ENCODE measurements around the gene GABRE.
"Not testable (repeated sequence)": the region's sequence is repeated elsewhere in the genome, so short reads cannot be mapped to it uniquely, and the experiment has no call there.

Gene GABRE

GRCh38 chrX:151970027-151970426 is 4.4 kb downstream of the GABRE start:
- DNase-seq (ENCODE audit: low read depth in 1 of 2, low spot score in 1 of 2), result no peak

GRCh38 chrX:151966236-151966635 is 8.2 kb downstream of the GABRE start:
- DNase-seq (ENCODE audit: low read depth in 1 of 2, low spot score in 1 of 2), result no peak

GRCh38 chrX:151962034-151962433 is 12.4 kb downstream of the GABRE start:
- no peak for DNase-seq (ENCODE audit: low read depth in 1 of 2, low spot score in 1 of 2)

GRCh38 chrX:151958101-151958500 is 16.4 kb downstream of the GABRE start:
- no peak for DNase-seq (ENCODE audit: low read depth in 1 of 2, low spot score in 1 of 2)

GRCh38 chrX:151954730-151955129 is 19.7 kb downstream of the GABRE start:
- no peak for DNase-seq (ENCODE audit: low read depth in 1 of 2, low spot score in 1 of 2)

- DNase-seq (ENCODE audit: low read depth in 1 of 2, low spot score in 1 of 2), result no peak
These were observed 36.3 kb downstream of the GABRE start for GRCh38 chrX:151938172-151938571.

GRCh38 chrX:151935358-151935757 is 39.1 kb downstream of the GABRE start:
- no peak for DNase-seq (ENCODE audit: low read depth in 1 of 2, low spot score in 1 of 2)

GRCh38 chrX:151929126-151929525 is 45.4 kb downstream of the GABRE start:
- no peak for DNase-seq (ENCODE audit: low read depth in 1 of 2, low spot score in 1 of 2)

- DNase-seq (ENCODE audit: low read depth in 1 of 2, low spot score in 1 of 2), result no peak
These were observed 50.8 kb downstream of the GABRE start for GRCh38 chrX:151923648-151924047.

- DNase-seq (ENCODE audit: low read depth in 1 of 2, low spot score in 1 of 2), result no peak
These were observed 51.8 kb downstream of the GABRE start for GRCh38 chrX:151922692-151923091.

GRCh38 chrX:151921866-151922265 is 52.6 kb downstream of the GABRE start:
- no peak for DNase-seq (ENCODE audit: low read depth in 1 of 2, low spot score in 1 of 2)

- DNase-seq (ENCODE audit: low read depth in 1 of 2, low spot score in 1 of 2), result no peak
These were observed 53.2 kb downstream of the GABRE start for GRCh38 chrX:151921292-151921691.

GRCh38 chrX:151920530-151920929 is 53.9 kb downstream of the GABRE start:
- DNase-seq (ENCODE audit: low read depth in 1 of 2, low spot score in 1 of 2), result no peak

GRCh38 chrX:151920101-151920500 is 54.4 kb downstream of the GABRE start:
- no peak for DNase-seq (ENCODE audit: low read depth in 1 of 2, low spot score in 1 of 2)

GRCh38 chrX:151919610-151920009 is 54.9 kb downstream of the GABRE start:
- no peak for DNase-seq (ENCODE audit: low read depth in 1 of 2, low spot score in 1 of 2)

GRCh38 chrX:151918736-151919135 is 55.7 kb downstream of the GABRE start:
- not testable (repeated sequence) for DNase-seq (ENCODE audit: low read depth in 1 of 2, low spot score in 1 of 2)

GRCh38 chrX:151912780-151913179 is 61.7 kb downstream of the GABRE start, which contains the start of gene MAGEA4:
Gene MAGEA4 (plus strand): TSS chrX:151912889. CDS start chrX:151923665, 10,776 bp downstream.
- no peak for DNase-seq (ENCODE audit: low read depth in 1 of 2, low spot score in 1 of 2)

- DNase-seq (ENCODE audit: low read depth in 1 of 2, low spot score in 1 of 2), result no peak
These were observed 62.3 kb downstream of the GABRE start for GRCh38 chrX:151912221-151912620.

- no peak for DNase-seq (ENCODE audit: low read depth in 1 of 2, low spot score in 1 of 2)
These were observed 69.5 kb downstream of the GABRE start for GRCh38 chrX:151904989-151905388.

Data from stimulated activated CD4-positive, alpha-beta T cell treated with anti-CD3 and anti-CD28 coated beads, Interleukin-15, amount 100 ng/mL, for 1 hour (primary cell).